ENCODE results near the gene HCST. TPM values are rescaled to one million over a fixed set of nuclear protein-coding genes. Genes with fewer than 3 reads are reported as not detected.
A peak's percentile ranks its signal among the peaks of the same experiment; 100 is the strongest.

The HCST gene
- total RNA-seq, 2 experiments from 2014 or later: 50.7 to 52.9 TPM

- H3K27me3 Mint-ChIP-seq: no peaks in the 10 kb centered on the region
- no peak for DNase-seq
- ChIA-PET CTCF (interaction anchor here (0.6 to 2.8 kb wide), 14 partner anchors 20 to 239 kb away, joined by 3 to 57 read pairs (median 5); partner anchors contain the start of genes NFKBID, PSENEN and U2AF1L4), POLR2A (interaction anchor here (0.9 to 2.4 kb wide), 4 partner anchors 10 to 49 kb away, joined by 3 to 8 read pairs (median 5); partner anchors contain the start of gene NFKBID)
- peaks cover 27% of the 10 kb centered on the region for H3K4me1 Mint-ChIP-seq (ENCODE audit: low read depth)
- H3K36me3 Mint-ChIP-seq: no peaks in the 10 kb centered on the region
- H3K9me3 Mint-ChIP-seq: no peaks in the 10 kb centered on the region
- peak overlapping the region; percentile 62 for H3K4me3 Mint-ChIP-seq
- intact Hi-C loops (cut with micrococcal nuclease): loop anchor here (1.0 kb wide), 6 partner anchors 29 to 238 kb away; partner anchors contain the start of genes PSENEN and U2AF1L4
- H3K27ac Mint-ChIP-seq: peak overlapping the region; percentile 25
Observed at GRCh38 chr19:35931874-35932202, 29.5 kb downstream of the HCST start.

- no peak for DNase-seq
- Mint-ChIP-seq H3K36me3 (no peaks in the 10 kb centered on the region), H3K4me1 (ENCODE audit: low read depth) (peaks cover 31% of the 10 kb centered on the region), H3K9me3 (no peaks in the 10 kb centered on the region), H3K27me3 (no peaks in the 10 kb centered on the region), H3K27ac (no peak overlapping the region), H3K4me3 (no peak overlapping the region)
- ChIA-PET CTCF (interaction anchor here (0.6 to 2.8 kb wide), 6 partner anchors 38 to 240 kb away, joined by 3 to 57 read pairs (median 4); partner anchors contain the start of genes PSENEN and U2AF1L4), POLR2A (interaction anchor here (1.9 kb wide), 1 partner anchor 32 kb away, joined by 8 read pairs; the partner anchor contains the start of gene NFKBID)
- intact Hi-C loops (cut with micrococcal nuclease): no loop called here
Observed at GRCh38 chr19:35932291-35932936, 30.1 kb downstream of the HCST start.

- ChIA-PET POLR2A (no interaction called here), CTCF (no interaction called here)
- DNase-seq: peak; percentile 75
- Mint-ChIP-seq H3K4me3 (peak within 1 kb of the TSS; percentile 83), H3K27me3 (no peaks in the 10 kb centered on the region), H3K4me1 (ENCODE audit: low read depth) (peaks cover 33% of the 10 kb centered on the region), H3K27ac (peak within 1 kb of the TSS; percentile 68), H3K36me3 (peaks cover 3% of the 10 kb centered on the region), H3K9me3 (no peaks in the 10 kb centered on the region)
- intact Hi-C loops (cut with micrococcal nuclease): no loop called here
Observed at GRCh38 chr19:35935911-35936737, 33.8 kb downstream of the HCST start, which contains the start of gene LRFN3. Gene LRFN3 (plus strand): TSS chr19:35936374. CDS start chr19:35939426, 3,052 bp downstream.

DNA sequence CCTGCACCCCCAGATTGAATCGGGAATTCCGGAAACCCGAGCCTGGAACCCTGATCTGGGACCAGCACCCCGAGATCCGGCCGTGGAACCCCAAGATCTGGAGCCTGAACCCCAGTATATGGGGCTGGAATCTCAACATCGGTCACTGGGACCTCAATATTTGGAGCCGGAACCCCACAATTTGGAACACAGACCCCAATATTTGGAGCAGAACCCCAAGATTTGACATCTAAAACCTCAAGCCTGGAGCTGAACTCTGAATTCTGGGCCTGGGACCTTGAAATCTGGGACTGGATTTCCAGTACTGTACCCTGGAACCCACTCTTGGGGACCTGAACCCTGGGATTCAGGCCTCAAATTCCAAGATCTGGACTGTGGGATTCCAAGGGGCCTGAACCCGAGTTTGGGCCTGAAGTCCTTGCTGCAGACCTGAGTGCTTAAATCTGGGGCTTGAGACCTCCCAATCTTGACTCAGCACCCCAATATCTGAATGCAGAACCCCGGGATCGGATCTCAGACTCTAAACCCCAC, 34.5 kb downstream of the HCST start:
- no peak for DNase-seq
- intact Hi-C loops (cut with micrococcal nuclease): no loop called here
- CTCF ChIA-PET: interaction anchor here (1.0 kb wide), 1 partner anchor 22 kb away, joined by 3 read pairs; no protein-coding TSS in a partner anchor
- Mint-ChIP-seq H3K27ac (no peak overlapping the region), H3K36me3 (peaks cover 3% of the 10 kb centered on the region), H3K27me3 (no peaks in the 10 kb centered on the region), H3K4me3 (peak overlapping the region; percentile 56), H3K9me3 (no peaks in the 10 kb centered on the region), H3K4me1 (ENCODE audit: low read depth) (peaks cover 32% of the 10 kb centered on the region)
- POLR2A ChIA-PET: no interaction called here

DNA sequence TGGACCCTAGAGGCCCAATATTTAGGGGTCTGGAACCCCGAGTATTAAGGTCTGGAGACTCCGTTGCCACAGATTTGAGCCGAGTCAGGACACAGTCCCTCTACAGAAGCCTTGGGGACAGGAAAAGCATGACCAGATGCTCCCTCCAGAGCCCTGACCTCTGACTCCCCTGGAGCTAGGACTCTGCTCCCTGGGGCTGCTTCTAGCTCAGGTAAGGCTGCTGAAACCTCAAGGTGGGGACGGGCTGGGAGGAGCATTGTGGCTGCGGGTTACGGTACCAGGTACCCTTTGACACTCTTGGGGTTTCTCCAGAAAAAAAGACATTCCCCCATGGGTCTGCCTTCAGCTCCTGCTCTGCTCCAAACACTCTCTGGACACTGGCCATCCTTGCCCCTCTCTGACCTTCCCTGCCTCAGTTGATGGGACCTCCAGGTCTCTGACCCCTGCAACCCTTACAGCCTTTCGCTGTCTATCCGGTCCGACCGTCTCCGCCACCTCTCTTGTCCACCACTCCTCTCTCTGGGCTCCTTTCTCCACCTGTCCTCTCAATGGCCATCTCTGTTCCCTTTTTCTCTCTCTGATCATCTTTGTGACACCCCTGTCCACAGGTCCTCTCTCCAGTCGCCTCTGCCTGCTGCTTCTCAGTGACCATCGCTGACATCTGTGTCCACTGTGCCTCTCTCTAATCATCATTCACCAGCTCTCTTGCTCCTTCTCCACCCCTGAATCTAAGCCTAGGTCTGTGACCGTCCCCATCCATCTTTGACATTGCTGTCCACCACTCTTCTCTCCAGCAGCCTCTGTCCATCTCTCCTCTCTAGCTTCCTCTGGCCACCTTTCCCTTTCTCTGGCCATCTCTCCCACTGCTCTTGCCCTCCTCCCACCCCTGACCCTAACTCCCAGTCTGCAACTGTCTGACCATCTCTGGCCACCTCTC, 35.3 kb downstream of the HCST start:
- CTCF ChIA-PET: interaction anchor here (1.0 kb wide), 1 partner anchor 21 kb away, joined by 3 read pairs; no protein-coding TSS in a partner anchor
- H3K4me3 Mint-ChIP-seq: peak overlapping the region; percentile 56
- intact Hi-C loops (cut with micrococcal nuclease): no loop called here
- peaks cover 28% of the 10 kb centered on the region for H3K4me1 Mint-ChIP-seq (ENCODE audit: low read depth)
- no peaks in the 10 kb centered on the region for H3K9me3 Mint-ChIP-seq
- POLR2A ChIA-PET: no interaction called here
- no peak overlapping the region for H3K27ac Mint-ChIP-seq
- no peaks in the 10 kb centered on the region for H3K27me3 Mint-ChIP-seq
- peaks cover 3% of the 10 kb centered on the region for H3K36me3 Mint-ChIP-seq
- DNase-seq: no peak

DNA sequence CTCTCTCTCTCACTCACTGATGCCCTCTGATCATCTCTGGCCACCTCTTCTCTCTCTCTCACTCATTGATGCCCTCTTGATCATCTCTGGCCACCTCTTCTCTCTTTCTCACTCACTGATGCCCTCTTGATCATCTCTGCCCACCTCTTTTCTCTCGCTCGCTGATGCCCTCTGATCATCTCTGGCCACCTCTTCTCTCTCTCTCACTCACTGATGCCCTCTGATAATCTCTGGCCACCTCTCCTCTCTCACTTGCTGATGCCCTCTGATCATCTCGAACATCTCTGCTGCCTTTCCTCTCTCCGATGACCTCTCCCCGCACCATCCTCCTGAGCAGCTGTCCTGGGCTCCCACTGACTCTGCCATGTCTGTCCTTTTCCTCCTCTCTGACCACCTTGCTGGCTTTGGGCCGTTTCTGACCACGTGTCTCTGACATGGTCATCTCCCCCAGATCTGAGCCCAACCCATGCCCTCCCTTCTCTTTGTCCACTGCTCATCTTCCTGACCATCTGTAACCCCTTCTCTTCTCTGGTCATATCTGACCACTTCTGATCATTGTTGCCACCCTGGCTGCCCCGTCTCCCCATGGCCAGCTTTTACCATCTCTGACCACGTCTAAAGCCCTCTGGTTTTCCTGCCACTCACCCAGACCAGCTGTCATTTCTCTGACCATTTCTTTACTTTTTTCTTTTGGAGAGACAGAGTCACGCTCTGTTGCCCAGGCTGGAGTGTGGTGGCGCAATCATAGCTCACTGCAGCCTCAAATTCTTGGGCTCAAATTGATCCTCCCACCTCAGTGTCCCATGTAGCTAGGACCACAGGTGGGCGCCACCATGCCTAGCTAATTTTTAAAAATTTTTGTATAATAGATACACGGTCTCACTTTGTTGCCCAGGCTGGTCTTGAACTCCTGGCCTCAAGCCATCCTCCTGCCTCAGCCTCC, 36.2 kb downstream of the HCST start:
- H3K4me3 Mint-ChIP-seq: peak overlapping the region; percentile 56
- CTCF ChIA-PET: interaction anchor here (1.2 kb wide), 1 partner anchor 20 kb away, joined by 4 read pairs; no protein-coding TSS in a partner anchor
- no peak overlapping the region for H3K27ac Mint-ChIP-seq
- H3K4me1 Mint-ChIP-seq (ENCODE audit: low read depth): peaks cover 28% of the 10 kb centered on the region
- H3K27me3 Mint-ChIP-seq: no peaks in the 10 kb centered on the region
- no peak for DNase-seq
- H3K36me3 Mint-ChIP-seq: peaks cover 3% of the 10 kb centered on the region
- intact Hi-C loops (cut with micrococcal nuclease): no loop called here
- H3K9me3 Mint-ChIP-seq: no peaks in the 10 kb centered on the region
- POLR2A ChIA-PET: no interaction called here

- CTCF ChIA-PET: interaction anchor here (1.2 kb wide), 1 partner anchor 19 kb away, joined by 4 read pairs; no protein-coding TSS in a partner anchor
- H3K9me3 Mint-ChIP-seq: no peaks in the 10 kb centered on the region
- POLR2A ChIA-PET: no interaction called here
- no peak overlapping the region for H3K4me3 Mint-ChIP-seq
- H3K36me3 Mint-ChIP-seq: peaks cover 3% of the 10 kb centered on the region
- H3K27me3 Mint-ChIP-seq: no peaks in the 10 kb centered on the region
- H3K27ac Mint-ChIP-seq: no peak overlapping the region
- H3K4me1 Mint-ChIP-seq (ENCODE audit: low read depth): peaks cover 28% of the 10 kb centered on the region
- intact Hi-C loops (cut with micrococcal nuclease): no loop called here
- DNase-seq: no peak
Observed at GRCh38 chr19:35939307-35940077, 37.2 kb downstream of the HCST start.

- Mint-ChIP-seq H3K27me3 (no peaks in the 10 kb centered on the region), H3K9me3 (no peaks in the 10 kb centered on the region), H3K4me3 (no peak overlapping the region), H3K4me1 (ENCODE audit: low read depth) (peaks cover 28% of the 10 kb centered on the region), H3K27ac (no peak overlapping the region), H3K36me3 (peaks cover 3% of the 10 kb centered on the region)
- ChIA-PET CTCF (no interaction called here), POLR2A (no interaction called here)
- intact Hi-C loops (cut with micrococcal nuclease): no loop called here
- DNase-seq: no peak
Observed at GRCh38 chr19:35940078-35940775, 37.9 kb downstream of the HCST start.

DNA sequence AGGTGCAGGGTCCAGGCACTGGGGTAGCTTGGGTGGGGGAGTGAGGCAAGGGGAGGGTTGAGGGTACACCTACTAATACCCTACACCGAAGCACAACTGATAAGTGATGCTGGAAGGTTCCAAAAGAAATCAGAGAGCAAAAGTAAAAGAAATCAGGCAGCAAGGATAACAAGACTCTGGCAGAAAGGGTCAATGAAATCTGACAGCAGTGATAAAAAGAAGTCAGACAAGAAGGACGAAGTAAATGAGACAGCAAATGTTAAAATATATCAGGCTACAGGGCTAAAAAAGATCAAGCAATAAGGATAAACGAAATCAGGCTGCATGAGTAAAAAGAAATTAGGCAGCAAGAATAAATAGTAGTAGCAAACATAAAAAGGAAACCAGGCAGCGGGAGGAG, 38.5 kb downstream of the HCST start:
- Mint-ChIP-seq H3K27me3 (no peaks in the 10 kb centered on the region), H3K27ac (no peak overlapping the region), H3K4me3 (no peak overlapping the region), H3K9me3 (no peaks in the 10 kb centered on the region), H3K36me3 (peaks cover 3% of the 10 kb centered on the region), H3K4me1 (ENCODE audit: low read depth) (peaks cover 23% of the 10 kb centered on the region)
- ChIA-PET POLR2A (interaction anchor here (0.7 kb wide), 1 partner anchor 36 kb away, joined by 3 read pairs; no protein-coding TSS in a partner anchor), CTCF (no interaction called here)
- no peak for DNase-seq
- intact Hi-C loops (cut with micrococcal nuclease): no loop called here

GRCh38 chr19:35942235-35942634, 39.9 kb downstream of the HCST start:
- Mint-ChIP-seq H3K4me3 (no peak overlapping the region), H3K36me3 (peaks cover 3% of the 10 kb centered on the region), H3K9me3 (no peaks in the 10 kb centered on the region), H3K27me3 (no peaks in the 10 kb centered on the region), H3K4me1 (ENCODE audit: low read depth) (peaks cover 17% of the 10 kb centered on the region), H3K27ac (no peak overlapping the region)
- no peak for DNase-seq
- intact Hi-C loops (cut with micrococcal nuclease): no loop called here
- POLR2A ChIA-PET: no interaction called here
- CTCF ChIA-PET: no interaction called here
